ENCODE measurements around the gene JPH4. TPM values are rescaled to one million over a fixed set of nuclear protein-coding genes. Genes with fewer than 3 reads are reported as not detected.

The JPH4 gene
- total RNA-seq, 1 donor from 2014 or later: 0.19 TPM

DNA sequence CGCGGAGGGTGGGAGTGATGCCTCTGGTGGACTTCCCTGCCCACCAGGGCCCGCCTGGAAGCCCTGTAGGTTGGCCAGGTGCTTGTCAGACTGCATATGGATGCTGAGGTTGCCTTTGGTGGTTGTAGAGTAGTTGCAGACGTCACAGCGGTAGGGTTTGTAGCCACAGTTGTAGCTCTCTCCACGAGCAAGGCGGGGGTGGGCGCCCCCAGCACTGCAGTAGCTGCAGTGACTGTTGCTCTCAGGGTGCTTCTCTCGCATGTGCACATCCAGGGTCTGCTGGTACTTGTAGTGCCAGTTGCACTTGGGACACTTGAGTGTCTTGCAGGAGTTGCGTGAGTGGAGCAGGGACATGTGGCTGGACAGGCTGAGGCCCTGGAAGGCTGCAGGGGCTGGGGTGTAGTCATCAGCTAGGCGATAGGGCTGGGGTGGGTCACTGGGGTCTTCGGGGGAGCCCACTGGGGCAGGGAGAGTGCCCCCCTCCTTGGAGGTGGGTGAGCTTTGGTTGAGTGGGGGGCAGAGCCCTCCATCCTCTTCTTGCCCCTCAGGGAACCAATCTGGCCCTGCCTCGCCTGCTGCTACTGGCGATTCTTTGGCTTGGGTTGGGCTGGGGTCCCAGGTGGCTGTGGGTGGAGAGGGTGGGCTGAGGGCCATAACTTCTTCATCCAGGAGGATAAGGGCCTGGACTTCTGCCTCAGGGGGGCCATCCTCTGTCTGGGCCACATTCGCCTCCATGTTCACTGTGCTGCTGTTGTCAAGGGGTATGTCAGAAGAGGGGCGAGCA lies 44.7 kb downstream of the JPH4 start:
- H3K4me3 ChIP-seq: no peak overlapping the region
- TF ChIP-seq, protein P1, sequence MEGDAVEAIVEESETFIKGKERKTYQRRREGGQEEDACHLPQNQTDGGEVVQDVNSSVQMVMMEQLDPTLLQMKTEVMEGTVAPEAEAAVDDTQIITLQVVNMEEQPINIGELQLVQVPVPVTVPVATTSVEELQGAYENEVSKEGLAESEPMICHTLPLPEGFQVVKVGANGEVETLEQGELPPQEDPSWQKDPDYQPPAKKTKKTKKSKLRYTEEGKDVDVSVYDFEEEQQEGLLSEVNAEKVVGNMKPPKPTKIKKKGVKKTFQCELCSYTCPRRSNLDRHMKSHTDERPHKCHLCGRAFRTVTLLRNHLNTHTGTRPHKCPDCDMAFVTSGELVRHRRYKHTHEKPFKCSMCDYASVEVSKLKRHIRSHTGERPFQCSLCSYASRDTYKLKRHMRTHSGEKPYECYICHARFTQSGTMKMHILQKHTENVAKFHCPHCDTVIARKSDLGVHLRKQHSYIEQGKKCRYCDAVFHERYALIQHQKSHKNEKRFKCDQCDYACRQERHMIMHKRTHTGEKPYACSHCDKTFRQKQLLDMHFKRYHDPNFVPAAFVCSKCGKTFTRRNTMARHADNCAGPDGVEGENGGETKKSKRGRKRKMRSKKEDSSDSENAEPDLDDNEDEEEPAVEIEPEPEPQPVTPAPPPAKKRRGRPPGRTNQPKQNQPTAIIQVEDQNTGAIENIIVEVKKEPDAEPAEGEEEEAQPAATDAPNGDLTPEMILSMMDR (IDR thresholded peaks at IDR 0.05; ENCODE audit: borderline replicate concordance): no peak
- no peaks in the 10 kb centered on the region for H3K27me3 ChIP-seq (ENCODE audit: low read depth)
- intact Hi-C loops (cut with micrococcal nuclease): no loop called here
- H3K9me3 ChIP-seq (replicated peaks): no peaks in the 10 kb centered on the region
- peaks cover 4% of the 10 kb centered on the region for H3K4me1 ChIP-seq
- H3K36me3 ChIP-seq: no peaks in the 10 kb centered on the region
- no peak for DNase-seq
- H3K27ac ChIP-seq (replicated peaks): no peak overlapping the region

DNA sequence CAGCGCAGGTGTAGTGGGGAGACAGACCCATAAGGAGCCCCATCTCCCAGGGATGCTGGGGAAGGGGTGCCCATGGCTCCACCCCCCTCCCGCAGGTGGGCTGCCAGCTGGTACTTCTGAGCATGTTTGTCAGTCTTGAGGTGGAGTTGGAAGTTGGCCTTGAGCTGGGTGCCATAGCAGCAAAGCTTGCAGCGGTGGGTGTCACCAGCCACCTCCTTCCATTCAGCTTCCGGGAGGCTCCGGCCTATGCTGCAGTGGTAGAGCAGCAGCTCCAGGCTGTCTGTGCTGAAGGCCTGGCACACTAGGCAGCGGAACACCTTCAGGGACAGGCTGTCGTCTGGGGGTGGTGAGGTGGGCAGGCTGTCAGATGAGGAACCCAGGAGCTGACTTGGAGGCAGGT lies 45.9 kb downstream of the JPH4 start:
- H3K36me3 ChIP-seq: no peaks in the 10 kb centered on the region
- H3K27ac ChIP-seq (replicated peaks): no peak overlapping the region
- H3K4me1 ChIP-seq: peaks cover 4% of the 10 kb centered on the region
- TF ChIP-seq, protein P1 (IDR thresholded peaks at IDR 0.05; ENCODE audit: borderline replicate concordance): no peak
- H3K9me3 ChIP-seq (replicated peaks): no peaks in the 10 kb centered on the region
- intact Hi-C loops (cut with micrococcal nuclease): no loop called here
- DNase-seq: no peak
- H3K4me3 ChIP-seq: no peak overlapping the region
- no peaks in the 10 kb centered on the region for H3K27me3 ChIP-seq (ENCODE audit: low read depth)

- Histone ChIP-seq H3K9me3 (replicated peaks) (no peaks in the 10 kb centered on the region), H3K4me3 (no peak overlapping the region), H3K27ac (replicated peaks) (no peak overlapping the region), H3K4me1 (peaks cover 4% of the 10 kb centered on the region), H3K36me3 (no peaks in the 10 kb centered on the region), H3K27me3 (ENCODE audit: low read depth) (no peaks in the 10 kb centered on the region)
- intact Hi-C loops (cut with micrococcal nuclease): no loop called here
- TF ChIP-seq, protein P1 (IDR thresholded peaks at IDR 0.05; ENCODE audit: borderline replicate concordance): no peak
- no peak for DNase-seq
These were observed 47.2 kb downstream of the JPH4 start for GRCh38 chr14:23531391-23531790.

DNA sequence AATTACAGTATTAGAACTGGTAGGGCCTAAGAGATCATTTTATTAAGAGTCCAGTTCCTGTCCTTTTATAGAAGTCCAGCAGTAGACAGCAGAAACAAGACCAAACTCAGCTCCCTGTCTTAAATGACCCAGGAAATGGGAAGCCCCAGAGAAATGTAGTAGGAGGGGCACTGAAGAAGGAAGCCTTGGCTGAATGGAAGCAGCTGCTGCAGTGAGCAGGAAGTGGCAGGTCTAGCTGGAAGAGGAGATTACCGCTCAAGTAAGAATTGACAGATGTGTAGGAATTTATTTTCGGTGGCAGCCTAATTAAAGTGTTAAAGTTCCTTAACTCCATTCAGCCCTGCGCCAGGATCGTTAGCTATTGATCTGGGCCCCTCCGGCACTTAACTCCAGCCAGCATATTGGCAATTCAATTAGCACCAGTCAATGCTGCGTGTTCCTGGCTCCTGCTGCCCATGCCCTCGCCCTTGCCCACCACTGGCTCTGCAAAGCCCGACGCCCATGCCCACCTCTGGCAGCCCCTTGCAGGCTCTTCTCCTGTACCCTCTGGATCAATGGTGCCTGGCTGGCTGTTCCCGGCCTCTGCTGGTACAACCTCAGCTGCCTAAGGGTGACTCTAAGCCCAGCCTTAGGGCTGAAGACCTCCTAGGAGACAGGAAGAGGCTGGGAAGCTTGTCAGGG lies 48.1 kb downstream of the JPH4 start:
- TF ChIP-seq, protein P1 (IDR thresholded peaks at IDR 0.05; ENCODE audit: borderline replicate concordance): no peak
- Histone ChIP-seq H3K36me3 (no peaks in the 10 kb centered on the region), H3K27ac (replicated peaks) (peak overlapping the region; percentile 11), H3K4me3 (no peak overlapping the region), H3K27me3 (ENCODE audit: low read depth) (no peaks in the 10 kb centered on the region), H3K9me3 (replicated peaks) (no peaks in the 10 kb centered on the region), H3K4me1 (peaks cover 4% of the 10 kb centered on the region)
- DNase-seq: no peak
- intact Hi-C loops (cut with micrococcal nuclease): no loop called here

- H3K4me1 ChIP-seq: peaks cover 4% of the 10 kb centered on the region
- no peak overlapping the region for H3K4me3 ChIP-seq
- no peak for DNase-seq
- H3K27ac ChIP-seq (replicated peaks): no peak overlapping the region
- intact Hi-C loops (cut with micrococcal nuclease): no loop called here
- no peaks in the 10 kb centered on the region for H3K27me3 ChIP-seq (ENCODE audit: low read depth)
- TF ChIP-seq, protein P1 (IDR thresholded peaks at IDR 0.05; ENCODE audit: borderline replicate concordance): no peak
- no peaks in the 10 kb centered on the region for H3K9me3 ChIP-seq (replicated peaks)
- no peaks in the 10 kb centered on the region for H3K36me3 ChIP-seq
These were observed 49.6 kb downstream of the JPH4 start for GRCh38 chr14:23529016-23529415.
